ENCODE measurements around the gene HEYL. TPM values are rescaled to one million over a fixed set of nuclear protein-coding genes. Genes with fewer than 3 reads are reported as not detected.

HEYL gene
- total and polyA plus RNA-seq, 2 donors (not counting 1 experiment from before 2014, with no cell fraction given): 1.3 TPM; not detected in 1

DNA sequence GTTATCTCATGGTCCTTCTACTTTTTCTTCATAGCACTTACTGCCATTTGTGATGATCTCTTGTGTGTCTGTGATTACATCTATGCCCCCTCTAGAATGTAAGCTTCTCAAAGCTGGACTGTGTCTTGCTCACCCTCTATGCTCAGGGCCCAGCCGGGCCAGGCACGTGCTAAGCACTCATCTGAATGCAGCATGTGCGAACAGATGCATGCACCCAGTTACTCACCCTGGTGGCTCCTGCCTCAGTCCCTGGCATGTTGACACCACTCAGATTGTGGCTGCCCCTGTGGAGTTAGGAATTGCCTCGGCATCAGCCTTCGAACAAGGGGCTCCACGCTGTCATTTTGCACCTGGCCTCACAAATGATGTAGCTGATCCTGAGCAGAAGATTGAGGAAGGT is 43.3 kb downstream of the HEYL start:
- H3K4me2 ChIP-seq (ENCODE audit: extremely low read depth, insufficient read depth, low read length): no peak overlapping the region
- DNase-seq (ENCODE audit: low read depth in 2 of 2): no peak

DNA sequence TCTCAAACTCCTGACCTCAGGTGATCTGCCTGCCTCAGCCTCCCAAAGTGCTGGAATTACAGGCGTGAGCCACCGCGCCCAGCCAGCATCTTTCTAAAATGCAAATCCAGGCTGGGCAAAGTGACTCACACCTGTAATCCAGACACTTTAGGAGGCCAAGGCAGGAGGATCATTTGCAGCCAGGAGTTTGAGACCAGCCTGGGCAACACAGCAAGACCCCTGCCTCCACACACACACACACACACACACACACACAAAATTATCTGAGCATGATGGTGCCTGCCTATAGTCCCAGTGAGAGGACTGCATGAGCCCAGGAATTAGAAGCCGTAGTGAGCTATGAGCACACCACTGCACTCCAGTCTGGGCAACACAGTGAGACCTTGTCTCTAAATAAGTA is 46.1 kb downstream of the HEYL start:
- no peaks in the 10 kb centered on the region for H3K4me1 ChIP-seq (ENCODE audit: control insufficient read depth, extremely low read depth, insufficient read depth, low read length)
- H3K27me3 ChIP-seq (ENCODE audit: control insufficient read depth, insufficient read depth, low read length): peaks cover 21% of the 10 kb centered on the region
- TF ChIP-seq, protein P1, sequence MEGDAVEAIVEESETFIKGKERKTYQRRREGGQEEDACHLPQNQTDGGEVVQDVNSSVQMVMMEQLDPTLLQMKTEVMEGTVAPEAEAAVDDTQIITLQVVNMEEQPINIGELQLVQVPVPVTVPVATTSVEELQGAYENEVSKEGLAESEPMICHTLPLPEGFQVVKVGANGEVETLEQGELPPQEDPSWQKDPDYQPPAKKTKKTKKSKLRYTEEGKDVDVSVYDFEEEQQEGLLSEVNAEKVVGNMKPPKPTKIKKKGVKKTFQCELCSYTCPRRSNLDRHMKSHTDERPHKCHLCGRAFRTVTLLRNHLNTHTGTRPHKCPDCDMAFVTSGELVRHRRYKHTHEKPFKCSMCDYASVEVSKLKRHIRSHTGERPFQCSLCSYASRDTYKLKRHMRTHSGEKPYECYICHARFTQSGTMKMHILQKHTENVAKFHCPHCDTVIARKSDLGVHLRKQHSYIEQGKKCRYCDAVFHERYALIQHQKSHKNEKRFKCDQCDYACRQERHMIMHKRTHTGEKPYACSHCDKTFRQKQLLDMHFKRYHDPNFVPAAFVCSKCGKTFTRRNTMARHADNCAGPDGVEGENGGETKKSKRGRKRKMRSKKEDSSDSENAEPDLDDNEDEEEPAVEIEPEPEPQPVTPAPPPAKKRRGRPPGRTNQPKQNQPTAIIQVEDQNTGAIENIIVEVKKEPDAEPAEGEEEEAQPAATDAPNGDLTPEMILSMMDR (conservative IDR thresholded peaks at IDR 0.05 in 1 of 2, IDR thresholded peaks at IDR 0.05 in 1 of 2; ENCODE audit: low read depth in 1 of 2, low read length in 2 of 2): no peak
- TF ChIP-seq EZH2 (IDR thresholded peaks at IDR 0.05; ENCODE audit: low read length, missing control alignments): no peak
- no peaks in the 10 kb centered on the region for H4K20me1 ChIP-seq (ENCODE audit: control insufficient read depth, extremely low read depth, insufficient read depth, low read length)
- no peaks in the 10 kb centered on the region for H3K79me2 ChIP-seq (ENCODE audit: control insufficient read depth, insufficient read depth, low read length)
- no peak for DNase-seq (ENCODE audit: low read depth in 2 of 2)
- H3K4me3 ChIP-seq (replicated peaks in 1 of 4; ENCODE audit: control extremely low read depth in 1 of 4, insufficient read depth in 1 of 4, low read depth in 3 of 4, low read length in 4 of 4): no peak overlapping the region
- no peak overlapping the region for H3K9ac ChIP-seq (ENCODE audit: insufficient read depth, low read length)
- H3K4me2 ChIP-seq (ENCODE audit: extremely low read depth, insufficient read depth, low read length): no peak overlapping the region
- H3K9me3 ChIP-seq (ENCODE audit: control insufficient read depth, insufficient read depth, low read depth, low read length): no peaks in the 10 kb centered on the region
- no peaks in the 10 kb centered on the region for H3K36me3 ChIP-seq (ENCODE audit: control insufficient read depth, insufficient read depth, low read length)
- no peak overlapping the region for H2AFZ ChIP-seq (ENCODE audit: low read length)
- H3K27ac ChIP-seq (ENCODE audit: insufficient read depth, low read length): no peak overlapping the region

More for the DNA sequence above, 43.3 kb downstream of the HEYL start:
- Histone ChIP-seq H3K27ac (ENCODE audit: insufficient read depth, low read length) (no peak overlapping the region), H4K20me1 (ENCODE audit: control insufficient read depth, extremely low read depth, insufficient read depth, low read length) (no peaks in the 10 kb centered on the region), H2AFZ (ENCODE audit: low read length) (no peak overlapping the region), H3K9ac (ENCODE audit: insufficient read depth, low read length) (no peak overlapping the region), H3K9me3 (ENCODE audit: control insufficient read depth, insufficient read depth, low read depth, low read length) (no peaks in the 10 kb centered on the region), H3K36me3 (ENCODE audit: control insufficient read depth, insufficient read depth, low read length) (no peaks in the 10 kb centered on the region), H3K27me3 (ENCODE audit: control insufficient read depth, insufficient read depth, low read length) (peaks cover 21% of the 10 kb centered on the region), H3K4me3 (replicated peaks in 1 of 4; ENCODE audit: control extremely low read depth in 1 of 4, insufficient read depth in 1 of 4, low read depth in 3 of 4, low read length in 4 of 4) (no peak overlapping the region), H3K4me1 (ENCODE audit: control insufficient read depth, extremely low read depth, insufficient read depth, low read length) (no peaks in the 10 kb centered on the region), H3K79me2 (ENCODE audit: control insufficient read depth, insufficient read depth, low read length) (no peaks in the 10 kb centered on the region)
- TF ChIP-seq, protein P1 (conservative IDR thresholded peaks at IDR 0.05 in 1 of 2, IDR thresholded peaks at IDR 0.05 in 1 of 2; ENCODE audit: low read depth in 1 of 2, low read length in 2 of 2): no peak
- no peak for TF ChIP-seq EZH2 (IDR thresholded peaks at IDR 0.05; ENCODE audit: low read length, missing control alignments)

DNA sequence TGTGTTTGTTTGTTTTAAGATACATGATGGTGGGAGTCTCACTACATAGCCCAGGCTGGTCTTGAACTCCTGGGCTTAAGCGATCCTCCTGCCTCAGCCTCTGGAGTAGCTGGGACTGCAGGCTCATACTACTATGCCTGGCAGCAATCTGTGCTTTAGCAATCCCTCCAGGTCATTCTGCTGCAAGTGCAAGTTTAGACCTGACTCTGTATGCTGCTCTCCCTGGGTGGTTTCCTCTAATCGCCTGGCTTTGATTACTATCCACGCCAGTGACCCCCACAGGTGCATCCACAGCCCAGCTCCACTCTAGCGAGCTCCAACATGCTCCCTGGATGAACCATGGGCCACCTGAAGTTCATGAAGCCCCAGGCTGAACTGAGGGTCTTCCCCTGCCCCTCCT is 47.4 kb downstream of the HEYL start:
- H3K27ac ChIP-seq (ENCODE audit: insufficient read depth, low read length): no peak overlapping the region

More for the DNA sequence above, 47.4 kb downstream of the HEYL start:
- TF ChIP-seq, protein P1 (conservative IDR thresholded peaks at IDR 0.05 in 1 of 2, IDR thresholded peaks at IDR 0.05 in 1 of 2; ENCODE audit: low read depth in 1 of 2, low read length in 2 of 2): no peak
- TF ChIP-seq EZH2 (IDR thresholded peaks at IDR 0.05; ENCODE audit: low read length, missing control alignments): no peak
- no peaks in the 10 kb centered on the region for H3K79me2 ChIP-seq (ENCODE audit: control insufficient read depth, insufficient read depth, low read length)
- no peak overlapping the region for H2AFZ ChIP-seq (ENCODE audit: low read length)
- H3K4me2 ChIP-seq (ENCODE audit: extremely low read depth, insufficient read depth, low read length): no peak overlapping the region
- H3K4me1 ChIP-seq (ENCODE audit: control insufficient read depth, extremely low read depth, insufficient read depth, low read length): no peaks in the 10 kb centered on the region
- H4K20me1 ChIP-seq (ENCODE audit: control insufficient read depth, extremely low read depth, insufficient read depth, low read length): no peaks in the 10 kb centered on the region
- no peak for DNase-seq (ENCODE audit: low read depth in 2 of 2)
- peaks cover 21% of the 10 kb centered on the region for H3K27me3 ChIP-seq (ENCODE audit: control insufficient read depth, insufficient read depth, low read length)
- H3K9ac ChIP-seq (ENCODE audit: insufficient read depth, low read length): no peak overlapping the region
- H3K9me3 ChIP-seq (ENCODE audit: control insufficient read depth, insufficient read depth, low read depth, low read length): no peaks in the 10 kb centered on the region
- H3K36me3 ChIP-seq (ENCODE audit: control insufficient read depth, insufficient read depth, low read length): no peaks in the 10 kb centered on the region
- no peak overlapping the region for H3K4me3 ChIP-seq (replicated peaks in 1 of 4; ENCODE audit: control extremely low read depth in 1 of 4, insufficient read depth in 1 of 4, low read depth in 3 of 4, low read length in 4 of 4)

All from fibroblast of lung (primary cell).